Endothelial cell of hepatic sinusoid (primary cell): Measurements from ENCODE around the gene POLR1D.

Source experiments
- in situ Hi-C: cut with HindIII; loops from 2 replicates; pipeline ENCODE4 v1.10.0; 2017; ENCODE audit warnings: low sequenced_read_pairs

The POLR1D gene

DNA sequence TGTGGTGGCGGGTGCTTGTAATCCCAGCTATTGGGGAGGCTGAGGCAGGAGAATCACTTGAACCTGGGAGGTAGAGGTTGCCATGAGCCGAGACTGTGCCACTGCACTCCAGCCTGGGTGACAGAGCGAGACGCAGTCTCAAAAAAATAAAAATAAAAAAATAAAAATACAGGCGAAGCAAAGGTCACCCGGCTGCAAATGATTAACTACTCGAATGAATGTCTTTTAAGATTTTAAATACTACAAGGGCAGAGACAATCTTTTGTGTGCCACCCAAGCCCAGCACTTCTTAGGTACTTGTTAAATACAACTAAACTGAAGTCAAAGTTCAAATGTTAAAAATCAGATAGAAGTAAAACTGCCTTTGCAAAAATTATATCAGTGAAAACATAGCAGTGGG is 8.1 kb upstream of the POLR1D start:
- in situ Hi-C loops = no loop called here

DNA sequence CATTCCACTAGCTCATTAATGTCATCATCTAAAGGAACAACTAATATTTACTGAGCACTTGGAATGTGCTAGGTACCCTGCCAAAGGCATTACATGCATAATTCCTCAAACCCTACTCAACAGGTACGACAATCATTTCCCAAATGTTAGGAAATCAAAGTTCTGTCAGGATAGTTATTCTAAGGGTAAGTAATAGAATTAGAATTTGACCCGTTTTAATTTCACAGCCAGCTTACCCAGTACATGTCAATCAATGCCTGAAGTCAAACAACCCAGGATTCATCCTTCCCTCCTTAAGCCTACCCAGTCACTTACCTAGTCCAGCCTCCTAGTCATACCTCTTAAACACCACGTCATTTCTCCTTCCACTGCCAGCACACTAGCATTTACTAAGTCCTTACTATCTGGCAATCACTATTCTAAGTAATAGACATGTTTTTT is 3.8 kb upstream of the POLR1D start:
- in situ Hi-C loops = no loop called here

DNA sequence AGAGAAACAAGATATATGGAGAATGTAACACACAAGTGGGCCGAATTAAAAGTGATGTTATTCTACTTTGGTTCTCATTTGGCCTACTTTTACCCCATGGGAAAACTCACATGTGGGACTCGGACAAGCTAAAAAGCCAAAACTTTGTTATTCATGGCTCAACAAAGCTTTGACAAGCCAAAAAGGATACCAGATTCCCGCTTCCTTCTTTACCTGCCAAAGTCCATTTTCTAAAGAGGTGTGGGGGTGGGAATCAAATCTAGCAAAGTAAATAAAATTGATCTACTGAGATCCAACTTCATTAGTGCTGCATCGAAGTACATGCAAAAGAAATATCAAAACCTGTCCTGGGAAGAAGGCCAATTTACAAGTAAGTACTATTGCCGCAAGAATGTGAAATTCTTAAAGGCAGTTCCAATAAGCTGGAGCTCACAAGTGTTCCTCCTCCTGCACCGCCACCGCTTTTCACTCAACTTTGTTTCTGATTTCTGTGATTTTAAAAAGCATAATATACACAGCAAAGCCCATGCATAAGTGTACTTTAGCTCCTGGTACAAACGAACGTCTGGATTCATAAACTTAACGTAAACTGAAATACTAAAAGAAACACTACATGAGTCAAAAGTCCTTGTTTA is 2.5 kb upstream of the POLR1D start:
- in situ Hi-C loops = no loop called here

DNA sequence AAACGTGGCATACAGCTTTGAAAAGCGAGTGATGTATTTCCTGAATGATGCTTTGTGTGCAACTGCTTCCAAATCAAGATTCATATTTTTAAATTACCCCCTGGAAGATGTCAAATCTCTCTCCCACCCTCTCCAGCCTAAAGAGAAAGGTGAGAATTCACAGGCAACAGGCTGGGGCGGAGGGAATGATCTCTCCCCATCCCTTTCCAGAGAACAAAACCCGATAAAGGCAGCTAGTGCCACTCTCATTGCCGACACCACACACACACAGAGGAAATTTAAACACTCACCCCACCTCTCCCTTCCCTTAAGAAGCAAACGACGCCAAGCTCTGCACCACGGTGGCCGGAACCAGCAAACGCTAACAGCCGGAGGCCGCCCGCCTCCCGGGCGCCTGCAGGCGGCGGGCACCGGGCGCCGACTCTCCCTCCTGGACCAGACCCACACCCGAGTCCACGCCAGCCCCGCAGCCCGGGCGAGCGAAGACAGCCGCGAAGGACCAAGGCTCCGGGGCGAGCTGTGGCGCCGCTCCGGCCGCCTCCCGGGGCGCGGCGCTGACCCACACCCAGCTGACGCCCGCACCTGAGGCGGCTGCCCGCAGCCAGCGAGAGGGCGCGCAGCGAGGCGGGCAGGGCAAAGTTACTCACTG is 1.8 kb upstream of the POLR1D start:
- in situ Hi-C loops = no loop called here

DNA sequence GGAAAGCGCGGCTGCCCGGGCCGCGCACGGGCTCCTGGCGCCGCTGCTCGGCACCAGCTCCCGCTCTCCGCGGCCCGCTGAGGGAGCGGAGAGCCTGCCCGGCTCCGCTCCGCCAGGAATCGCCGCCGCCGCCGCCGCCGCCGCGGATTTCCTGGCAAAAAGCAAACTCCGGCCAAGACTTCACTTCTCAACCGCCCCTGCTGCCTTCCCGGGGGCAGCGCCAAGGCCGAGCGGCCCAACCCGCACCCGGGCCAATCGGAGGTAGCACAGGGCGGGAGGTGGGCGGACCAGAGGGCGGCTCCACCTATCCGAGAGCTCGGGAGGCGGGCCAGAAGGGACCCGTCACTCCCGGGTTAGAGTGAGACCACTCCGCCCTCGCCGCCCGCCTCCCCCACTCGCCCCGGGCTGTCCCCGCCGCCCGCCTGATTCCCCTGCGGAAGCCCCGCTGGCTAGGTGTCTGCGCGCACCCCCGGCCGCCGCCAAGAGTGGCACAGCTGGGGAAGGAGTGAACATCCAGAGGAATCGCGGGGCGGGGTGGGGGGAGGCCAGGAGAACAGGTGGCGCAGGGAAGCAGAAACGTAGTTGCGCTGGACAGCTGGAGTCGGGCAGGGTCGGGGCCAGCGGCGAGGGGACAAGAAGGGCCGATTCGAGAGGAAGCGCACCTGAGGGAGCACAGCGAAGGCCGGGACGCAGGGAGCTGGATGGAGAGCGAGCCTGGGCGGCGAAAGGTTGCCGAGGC is 1.1 kb upstream of the POLR1D start, which contains the start of gene LNX2:
TSS of gene LNX2 (minus strand) at position 153 of the 739 bp plus-strand sequence. CDS start 38,826 bp downstream, outside the sequence.
- in situ Hi-C loops = no loop called here

DNA sequence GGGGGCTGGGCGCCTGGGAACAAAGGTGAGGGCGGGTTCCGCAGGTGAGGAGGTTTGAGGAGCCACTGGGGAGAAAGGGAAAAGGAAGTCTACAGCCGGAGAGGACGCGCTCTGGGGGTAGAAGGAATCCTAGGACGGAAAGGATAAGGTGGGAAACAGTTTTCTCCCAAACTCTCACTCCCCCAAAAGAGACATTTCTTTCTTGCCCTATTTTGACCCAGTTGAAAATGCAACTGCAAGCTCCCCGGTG is 651 bp upstream of the POLR1D start:
- in situ Hi-C loops = no loop called here

DNA sequence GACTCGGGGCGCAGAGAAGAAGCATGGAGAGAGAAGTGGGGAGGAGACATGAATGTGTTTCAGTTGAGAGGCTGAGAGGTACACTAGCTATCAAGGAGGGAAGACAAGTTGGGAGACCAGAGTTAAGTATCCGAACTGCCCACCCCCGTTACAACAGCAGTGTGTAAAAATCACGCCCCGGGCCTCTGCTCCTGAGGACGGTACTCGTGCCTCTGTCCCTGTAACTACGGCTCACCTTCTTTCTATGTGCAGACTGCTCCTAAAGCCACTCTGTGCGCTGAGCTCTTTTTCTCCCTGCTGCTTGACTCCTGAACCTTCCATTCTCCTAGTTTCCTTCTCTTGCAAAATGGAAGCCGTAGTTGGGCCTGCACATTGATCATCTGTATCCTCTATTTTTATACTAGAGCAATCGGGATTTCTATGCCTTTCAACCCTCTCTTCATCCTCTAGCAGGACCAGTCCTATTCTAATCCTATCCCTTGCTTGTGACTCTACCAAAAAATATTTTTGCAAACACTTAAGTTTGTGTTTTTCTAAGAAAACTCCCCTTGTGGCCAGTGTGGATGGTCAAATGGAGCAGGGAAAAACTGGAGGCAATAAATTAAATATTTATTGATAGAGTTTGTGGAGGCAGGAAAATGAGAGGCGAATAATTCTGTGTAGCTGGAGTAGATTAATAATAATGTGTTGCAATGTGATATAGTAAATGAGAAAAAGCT is 569 bp downstream of the POLR1D start:
- in situ Hi-C loops = no loop called here

DNA sequence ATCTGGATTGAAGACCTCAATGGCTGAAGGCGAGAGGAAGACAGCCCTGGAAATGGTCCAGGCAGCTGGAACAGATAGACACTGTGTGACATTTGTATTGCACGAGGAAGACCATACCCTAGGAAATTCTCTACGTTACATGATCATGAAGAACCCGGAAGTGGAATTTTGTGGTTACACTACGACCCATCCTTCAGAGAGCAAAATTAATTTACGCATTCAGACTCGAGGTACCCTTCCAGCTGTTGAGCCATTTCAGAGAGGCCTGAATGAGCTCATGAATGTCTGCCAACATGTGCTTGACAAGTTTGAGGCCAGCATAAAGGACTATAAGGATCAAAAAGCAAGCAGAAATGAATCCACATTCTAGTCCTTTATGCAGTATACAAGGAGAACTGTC is 1.2 kb downstream of the POLR1D start:
- in situ Hi-C loops = no loop called here

DNA sequence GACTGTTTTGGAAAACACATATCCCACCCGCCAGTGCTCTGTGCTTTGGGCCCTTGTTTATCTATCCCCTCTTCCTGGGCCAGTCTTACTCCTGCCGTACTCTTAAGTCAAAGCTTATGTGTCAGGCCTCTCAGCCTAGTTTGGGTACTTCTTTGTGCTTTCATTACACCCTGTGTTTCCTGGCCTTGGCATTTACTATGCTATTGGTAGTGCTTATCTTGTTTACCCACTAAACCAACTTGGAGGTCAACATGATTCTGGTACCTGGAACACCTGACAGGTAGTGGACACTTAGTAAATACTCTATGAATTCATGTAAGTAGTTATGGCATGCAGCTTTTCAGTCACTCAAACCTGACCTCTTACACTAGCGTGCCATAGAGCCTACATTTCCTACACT is 2.4 kb downstream of the POLR1D start:
- in situ Hi-C loops = no loop called here

DNA sequence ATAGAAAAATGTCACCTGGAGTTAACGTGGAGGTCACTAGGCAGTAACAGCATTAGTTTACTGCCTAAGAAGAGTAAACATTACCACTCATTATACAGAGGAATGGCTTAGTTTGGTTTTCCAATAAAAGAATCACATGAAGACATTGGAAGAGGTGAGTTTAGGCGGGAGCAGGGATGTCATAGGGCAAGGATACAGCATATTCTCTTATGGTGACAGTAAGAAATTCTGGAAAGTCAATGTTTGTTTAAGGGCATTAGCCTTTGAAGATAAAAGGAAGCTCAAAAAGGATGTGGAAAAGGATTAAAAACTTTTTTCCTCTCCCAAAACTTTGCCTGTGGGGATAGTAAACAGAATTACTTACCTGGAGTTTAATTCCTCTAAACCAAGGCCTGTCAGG is 4.1 kb downstream of the POLR1D start:
- in situ Hi-C loops = loop anchor here (25.0 kb wide), 1 partner anchor 661 kb away; no protein-coding TSS in a partner anchor

DNA sequence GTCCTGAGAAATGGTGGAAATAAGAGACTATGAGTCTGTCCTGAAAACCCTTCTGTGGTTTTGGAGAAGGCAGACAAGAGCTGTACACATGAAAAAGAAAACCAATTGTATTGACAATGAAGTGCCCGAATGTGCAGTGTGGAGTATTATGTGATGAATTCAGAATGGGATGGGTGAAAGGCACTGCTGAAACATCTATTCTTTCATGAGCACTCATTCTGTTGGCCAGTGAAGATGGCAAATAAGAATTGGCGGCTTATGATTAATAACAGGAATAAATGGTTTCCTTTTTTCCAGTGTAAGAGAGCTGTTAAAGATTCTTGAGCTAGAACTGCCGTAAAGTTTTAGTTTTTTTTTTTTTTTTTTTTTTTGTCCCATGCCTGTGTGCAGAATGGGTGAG is 5.7 kb downstream of the POLR1D start:
- in situ Hi-C loops = loop anchor here (25.0 kb wide), 1 partner anchor 660 kb away; no protein-coding TSS in a partner anchor

DNA sequence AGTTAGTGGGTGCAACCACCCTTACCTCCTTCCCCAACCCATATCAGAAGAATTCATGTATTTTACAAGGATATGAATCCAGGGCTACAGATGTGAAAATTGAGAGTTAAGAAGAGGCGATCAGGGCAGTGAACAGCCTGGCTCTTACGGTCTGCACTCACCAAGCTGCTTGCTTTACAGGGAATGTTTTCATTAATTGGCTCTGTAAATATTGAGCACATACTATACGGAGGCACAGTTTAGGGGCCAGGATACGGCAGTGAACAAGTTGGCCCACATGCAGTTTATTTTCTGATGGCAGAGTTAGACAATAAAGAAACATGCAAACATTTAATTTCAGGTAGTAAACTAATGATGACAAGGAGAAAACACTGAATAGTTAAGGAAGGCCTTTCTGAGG is 6.4 kb downstream of the POLR1D start:
- in situ Hi-C loops = loop anchor here (25.0 kb wide), 1 partner anchor 659 kb away; no protein-coding TSS in a partner anchor

DNA sequence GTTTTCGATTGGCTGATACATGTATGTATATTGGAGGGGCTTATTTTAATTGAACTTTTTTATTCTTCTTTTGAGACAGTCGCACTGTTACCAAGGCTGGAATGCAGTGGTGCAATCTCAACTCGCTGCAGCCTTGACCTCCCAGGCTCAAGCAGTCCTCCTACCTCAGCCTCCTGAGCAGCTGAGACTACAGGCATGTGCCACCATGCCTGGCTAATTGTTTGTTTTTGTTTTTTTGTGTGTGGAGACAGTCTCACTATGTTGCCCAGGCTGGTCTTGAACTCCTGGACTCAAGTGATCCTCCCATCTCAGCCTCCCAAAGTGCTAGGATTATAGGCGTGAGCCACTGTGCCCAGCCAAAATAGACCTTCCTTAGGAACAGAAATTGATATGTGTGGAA is 7.1 kb downstream of the POLR1D start:
- in situ Hi-C loops = loop anchor here (25.0 kb wide), 1 partner anchor 659 kb away; no protein-coding TSS in a partner anchor

DNA sequence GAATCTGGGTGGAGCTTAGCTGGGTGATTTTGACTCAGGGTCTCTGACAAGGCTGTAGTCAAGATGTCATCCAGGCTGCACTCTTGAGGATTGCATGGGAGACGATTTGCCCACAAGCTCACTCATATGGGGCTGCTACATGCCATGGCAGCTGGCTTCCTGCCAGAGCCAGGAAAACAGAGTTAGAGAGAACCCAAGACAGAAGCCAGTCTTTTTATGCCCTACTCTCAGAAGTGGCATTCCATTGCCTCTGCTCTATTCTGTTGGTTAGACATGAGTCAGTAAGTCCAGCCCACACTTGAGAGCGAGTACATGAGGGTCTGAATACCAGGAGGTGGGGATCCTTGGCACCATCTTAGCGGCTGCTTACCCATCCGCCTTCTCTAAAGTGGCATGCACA is 9.5 kb downstream of the POLR1D start:
- in situ Hi-C loops = loop anchor here (25.0 kb wide), 1 partner anchor 656 kb away; no protein-coding TSS in a partner anchor

DNA sequence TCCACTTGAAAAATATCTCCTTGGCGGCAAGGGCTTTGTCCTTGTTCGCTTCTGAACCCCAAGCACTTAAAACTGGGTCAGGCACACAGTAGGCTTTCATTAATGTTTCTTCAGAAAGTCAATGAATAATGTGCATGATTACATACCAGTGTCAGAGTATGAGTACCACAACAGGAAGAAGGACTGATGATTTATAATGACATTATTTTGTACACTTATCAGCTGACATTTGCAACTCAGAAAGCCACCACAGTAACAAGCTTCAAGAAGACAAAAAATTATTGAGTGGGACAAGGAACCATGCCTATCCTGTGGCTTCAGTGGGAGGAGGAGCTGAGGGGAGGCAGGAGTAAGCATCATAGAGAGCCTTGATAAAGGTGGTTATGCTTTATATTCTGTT is 10.0 kb downstream of the POLR1D start:
- in situ Hi-C loops = loop anchor here (25.0 kb wide), 1 partner anchor 656 kb away; no protein-coding TSS in a partner anchor

DNA sequence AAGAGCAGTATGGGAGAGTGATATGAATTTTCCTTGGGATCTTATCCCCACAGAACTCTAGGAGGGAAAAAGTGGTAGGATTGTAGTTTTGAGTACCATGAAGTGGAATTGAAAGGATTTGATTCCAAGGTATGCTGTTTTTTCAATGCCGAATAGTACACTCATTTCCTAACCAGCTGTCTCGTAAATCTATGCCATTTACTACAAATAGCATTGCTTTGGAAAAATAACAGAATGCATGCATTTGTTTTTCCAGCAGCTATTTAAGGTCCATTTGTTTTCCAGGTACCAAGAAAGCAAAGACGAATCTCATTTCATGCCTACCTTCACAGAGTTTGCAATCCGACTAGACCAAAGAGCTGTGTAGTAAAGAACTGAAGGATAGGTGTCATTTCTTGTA is 10.5 kb downstream of the POLR1D start:
- in situ Hi-C loops = loop anchor here (25.0 kb wide), 1 partner anchor 655 kb away; no protein-coding TSS in a partner anchor

DNA sequence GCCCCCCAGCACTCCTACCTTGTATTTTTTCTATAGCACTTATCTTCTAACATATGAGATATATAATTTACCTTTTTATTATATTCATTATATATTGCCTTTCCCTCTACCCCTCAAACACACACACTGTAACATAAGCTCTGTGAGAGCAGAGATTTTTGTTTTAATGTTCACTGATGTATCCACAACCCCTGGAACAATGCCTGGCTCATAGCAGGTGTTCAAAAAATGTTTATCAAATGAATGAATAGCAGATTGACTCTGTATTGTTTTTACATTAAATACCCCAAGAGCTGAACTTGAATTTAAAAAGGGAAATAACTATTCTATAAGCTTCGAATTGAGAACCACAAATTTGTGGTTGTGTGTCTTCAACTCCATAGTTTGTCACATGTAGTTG is 11.0 kb downstream of the POLR1D start:
- in situ Hi-C loops = loop anchor here (25.0 kb wide), 1 partner anchor 655 kb away; no protein-coding TSS in a partner anchor

DNA sequence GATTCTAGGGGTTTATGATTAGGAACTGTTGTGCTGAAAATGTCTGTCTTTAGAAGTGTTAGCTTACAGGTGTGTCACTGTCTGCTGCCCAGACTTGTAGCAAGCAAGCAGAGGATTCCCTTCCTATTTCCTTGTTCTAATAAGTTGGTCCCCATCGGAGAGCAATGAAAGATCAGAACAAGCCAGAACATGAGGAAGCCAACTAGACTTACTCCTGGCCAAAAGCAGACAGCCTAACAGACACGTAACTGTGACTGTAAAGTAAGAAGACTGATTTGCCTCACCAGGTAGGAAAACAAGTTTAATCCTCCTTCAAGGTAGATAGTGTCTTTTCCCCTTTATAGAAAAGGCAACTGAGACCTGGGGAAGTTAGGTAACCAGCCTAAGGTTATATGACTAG is 12.5 kb downstream of the POLR1D start:
- in situ Hi-C loops = loop anchor here (25.0 kb wide), 1 partner anchor 653 kb away; no protein-coding TSS in a partner anchor

DNA sequence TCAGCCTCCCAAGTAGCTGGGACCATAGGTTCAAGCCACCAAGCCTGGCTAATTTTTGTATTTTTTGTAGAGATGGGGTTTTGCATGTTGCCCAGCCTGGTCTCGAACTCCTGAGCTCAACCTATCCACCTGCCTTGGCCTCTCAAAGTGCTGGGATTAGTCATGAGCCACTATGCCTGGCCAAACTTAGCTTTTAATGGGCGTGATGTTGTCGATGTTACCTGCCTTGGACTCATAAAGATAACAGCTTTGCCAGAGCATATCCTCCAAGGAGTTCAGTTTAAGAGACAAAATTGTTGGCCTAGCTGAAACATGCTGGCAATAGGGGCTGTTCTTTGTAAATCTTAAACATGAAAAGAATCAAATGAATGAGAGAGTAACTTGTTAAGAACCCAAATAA is 13.1 kb downstream of the POLR1D start:
- in situ Hi-C loops = loop anchor here (25.0 kb wide), 1 partner anchor 653 kb away; no protein-coding TSS in a partner anchor

DNA sequence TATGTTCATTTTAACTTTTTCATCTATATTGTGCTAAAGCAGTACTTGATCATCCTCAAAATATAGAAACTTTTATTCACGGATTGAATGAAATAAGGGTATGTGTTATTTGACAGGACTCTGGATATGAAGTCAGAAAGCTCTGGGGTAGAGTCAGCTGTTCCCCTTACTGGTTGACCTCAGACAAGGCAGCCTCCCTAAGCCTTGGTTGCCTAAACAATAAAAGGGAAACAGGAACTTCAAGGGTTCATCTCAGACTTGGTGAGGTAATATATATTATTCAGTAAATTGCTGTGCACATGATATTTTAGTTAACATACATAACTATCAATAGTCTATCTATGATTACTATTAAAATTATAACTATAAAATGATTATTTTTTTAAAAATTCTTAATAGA is 13.6 kb downstream of the POLR1D start:
- in situ Hi-C loops = loop anchor here (25.0 kb wide), 1 partner anchor 652 kb away; no protein-coding TSS in a partner anchor
